ENCODE measurements around the gene IL17C.

Gene IL17C

DNA sequence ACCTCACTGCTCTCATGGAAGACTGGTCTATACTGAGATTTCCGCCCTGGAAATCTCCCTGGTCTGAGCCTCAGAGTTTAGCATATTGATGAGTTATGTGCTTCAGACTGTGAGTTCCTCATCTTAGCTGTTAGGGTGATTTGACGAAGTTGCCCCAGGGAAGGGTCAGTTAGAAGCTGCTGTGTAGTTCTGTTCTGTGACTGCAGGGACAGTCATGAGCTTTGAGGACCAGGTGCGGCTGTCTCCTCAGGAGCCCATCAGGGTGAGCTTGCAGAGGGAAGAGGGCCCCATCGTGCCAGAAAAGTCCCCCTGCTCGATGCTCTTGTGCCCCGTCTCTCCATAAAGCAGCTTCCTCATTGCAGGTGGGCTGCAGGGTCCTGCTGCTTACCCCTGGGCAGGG lies 28.3 kb upstream of the IL17C start:
- DNase-seq (ENCODE audit: low read depth in 2 of 2), result no peak

DNA sequence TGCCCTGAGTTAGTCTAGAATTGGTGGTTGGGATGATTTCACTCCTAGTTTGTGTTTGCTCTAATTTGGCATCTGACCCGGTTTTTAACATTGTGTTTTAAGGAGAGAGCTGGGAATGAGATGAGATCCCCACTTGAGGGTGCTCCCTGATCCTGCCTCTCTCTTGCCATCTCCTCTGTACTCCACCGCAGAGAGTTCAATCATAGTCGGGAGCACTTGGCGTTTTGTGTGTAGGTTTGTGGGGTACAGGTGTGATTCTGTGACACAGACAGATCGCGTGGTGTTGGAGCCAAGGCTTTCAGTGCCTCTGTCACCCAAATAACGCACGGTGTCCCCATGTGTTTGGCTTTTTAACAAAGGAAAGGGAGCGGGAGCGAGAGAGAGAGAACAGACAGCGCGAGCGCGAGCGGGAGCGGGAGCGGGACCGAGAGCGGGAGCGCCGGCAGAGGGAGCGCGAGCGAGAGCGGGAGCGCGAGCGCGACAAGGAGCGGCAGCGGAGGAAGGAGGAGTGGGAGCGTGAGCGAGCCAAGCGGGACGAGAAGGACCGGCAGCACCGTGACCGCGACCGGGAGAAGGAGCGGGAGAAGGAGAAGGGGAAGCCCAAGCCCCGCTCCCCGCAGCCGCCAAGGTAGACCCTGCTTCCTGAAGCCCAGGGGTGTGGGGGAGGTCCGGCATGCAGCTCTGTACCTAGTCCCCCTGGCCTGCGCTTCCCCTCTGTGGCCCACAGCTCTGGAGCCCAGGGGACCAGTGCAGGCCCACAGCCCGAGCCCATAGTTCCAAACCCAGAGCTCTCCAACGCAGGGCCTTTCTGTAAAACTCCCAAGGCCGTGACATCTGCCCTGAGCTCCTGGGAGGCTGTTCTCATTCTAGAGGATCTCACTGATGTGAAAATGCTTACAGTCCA lies 27.2 kb upstream of the IL17C start:
- DNase-seq (ENCODE audit: low read depth in 2 of 2), result no peak

DNA sequence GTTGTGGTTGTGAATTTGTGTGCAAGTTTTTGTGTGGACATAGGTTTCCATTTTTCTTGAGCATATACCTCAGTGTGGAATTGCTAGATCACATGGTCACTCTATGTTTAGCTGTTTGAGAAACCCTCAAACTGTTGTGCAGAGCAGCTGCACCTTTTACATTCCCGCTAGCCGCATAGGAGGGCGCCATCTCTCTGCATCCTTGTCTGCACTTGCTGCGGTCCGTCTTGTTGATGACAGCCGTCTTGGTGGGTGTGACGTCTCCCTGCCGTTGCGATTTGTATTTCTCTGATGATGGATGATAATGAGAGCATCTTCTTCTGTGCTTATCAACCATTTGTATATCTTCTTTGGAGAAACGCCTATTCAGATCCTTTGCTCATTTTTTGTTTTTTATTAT lies 25.1 kb upstream of the IL17C start:
- DNase-seq (ENCODE audit: low read depth in 2 of 2), result no peak

DNA sequence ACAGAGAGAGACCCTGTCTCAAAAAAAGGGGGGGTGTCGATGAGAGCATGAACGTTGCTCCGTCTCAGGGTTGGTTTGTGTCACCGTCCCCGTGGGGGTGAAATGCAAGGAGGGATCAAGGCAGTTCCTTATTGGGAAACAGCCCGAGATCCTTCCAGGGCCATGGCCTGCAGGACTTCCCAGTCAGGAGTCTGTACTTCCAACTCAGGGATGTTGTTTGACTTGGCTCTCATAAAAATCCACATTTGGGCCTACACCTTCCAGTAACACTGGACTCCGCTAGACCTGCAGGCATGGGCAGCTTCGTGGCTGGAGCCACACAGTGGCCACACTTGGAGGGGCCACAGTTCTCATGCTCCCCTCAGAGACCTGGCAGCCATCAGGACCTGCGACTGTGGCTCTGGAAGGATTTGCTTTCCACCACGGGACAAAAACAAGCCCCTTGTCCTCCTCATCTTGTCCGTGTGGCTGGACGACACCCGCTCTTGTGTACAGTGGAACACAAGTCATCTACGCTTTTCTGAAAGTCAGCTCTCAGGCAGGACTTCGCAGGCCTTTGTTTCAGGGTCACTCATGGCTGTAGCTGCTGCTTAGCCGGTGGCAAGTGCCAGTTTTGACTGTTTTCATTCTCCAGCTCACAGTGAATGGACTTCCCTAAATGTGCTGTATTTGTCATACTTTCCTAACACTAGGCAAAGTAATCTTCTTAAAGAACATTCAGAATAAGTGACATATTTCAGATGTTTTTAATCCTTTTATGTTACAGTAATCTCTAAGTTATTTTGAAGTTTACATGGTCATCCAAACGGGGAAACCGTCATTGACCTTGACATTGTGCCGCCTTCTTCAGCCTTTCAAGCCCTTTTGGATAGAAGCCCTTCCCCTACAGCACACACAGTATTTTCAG lies 24.2 kb upstream of the IL17C start:
- DNase-seq (ENCODE audit: low read depth in 2 of 2), result no peak

DNA sequence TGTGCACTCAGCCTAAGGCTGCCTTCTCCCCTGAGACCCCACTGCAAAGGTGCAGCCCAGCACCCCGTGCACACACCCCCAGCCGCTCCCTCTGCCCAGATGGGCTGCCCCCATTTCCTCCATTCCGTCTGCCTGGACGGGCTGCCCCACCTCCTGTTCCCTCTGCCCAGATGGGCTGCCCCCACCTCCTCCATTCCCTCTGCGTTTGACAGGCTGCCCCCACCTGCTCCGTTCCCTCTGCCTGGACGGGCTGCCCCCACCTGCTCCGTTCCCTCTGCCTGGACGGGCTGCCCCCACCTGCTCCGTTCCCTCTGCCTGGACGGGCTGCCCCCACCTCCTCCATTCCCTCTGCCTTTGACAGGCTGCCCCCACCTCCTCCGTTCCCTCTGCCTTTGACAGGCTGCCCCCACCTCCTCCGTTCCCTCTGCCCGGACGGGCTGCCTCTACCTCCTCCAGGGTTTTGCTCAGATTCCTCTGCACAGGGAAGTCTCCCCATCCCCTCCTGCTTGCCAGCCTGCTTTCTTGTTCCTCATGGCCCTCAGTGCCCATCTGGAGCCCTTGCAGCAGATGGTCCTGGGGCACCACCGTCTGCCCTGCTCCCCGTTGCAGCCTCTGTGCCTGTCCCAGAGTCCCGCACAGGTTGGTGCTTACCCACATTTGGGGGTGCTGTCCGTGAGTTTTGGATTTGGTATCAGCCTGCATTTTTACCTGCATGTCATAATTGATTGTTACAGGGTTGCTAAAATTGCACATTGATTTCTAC lies 23.4 kb upstream of the IL17C start:
- no peak for DNase-seq (ENCODE audit: low read depth in 2 of 2)

DNA sequence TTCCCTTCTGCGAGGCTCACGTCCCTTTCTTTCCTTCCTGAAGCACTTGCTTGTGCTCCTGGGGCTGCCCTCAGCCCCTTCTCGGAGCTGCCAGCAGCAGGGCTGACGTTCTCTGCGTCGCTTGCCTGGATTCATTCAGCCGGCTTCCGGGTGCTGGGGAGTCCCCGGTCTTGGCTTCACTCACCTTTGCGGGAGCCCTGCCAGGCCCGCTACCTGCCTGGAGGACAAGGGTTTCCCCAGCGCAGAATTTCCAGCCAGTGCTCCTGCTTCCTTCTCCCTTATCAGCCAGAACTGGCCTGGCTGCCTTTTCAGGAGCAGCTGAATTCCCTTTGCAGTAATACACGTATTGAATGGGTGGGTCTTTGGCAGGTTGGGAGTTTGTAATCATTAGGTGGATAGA lies 22.1 kb upstream of the IL17C start:
- no peak for DNase-seq (ENCODE audit: low read depth in 2 of 2)

DNA sequence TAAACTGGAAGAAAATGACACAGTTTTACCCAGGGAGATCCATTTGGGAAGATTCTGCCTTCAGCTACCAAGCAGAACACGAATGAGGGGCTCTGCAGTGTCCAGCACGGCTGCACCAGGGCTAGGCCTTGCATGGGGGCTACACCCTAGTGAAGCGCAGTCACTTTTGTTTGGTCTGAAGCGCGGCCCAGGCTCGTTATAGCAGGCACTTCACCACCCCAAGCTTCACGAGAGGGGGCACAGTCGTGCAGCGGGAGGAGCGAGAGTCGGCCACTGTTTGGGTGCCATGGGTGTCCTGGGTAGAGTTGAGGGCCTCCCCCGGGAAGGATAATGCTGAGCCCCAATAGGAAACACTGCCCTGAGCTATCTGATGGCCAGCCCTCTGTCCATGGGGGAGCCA lies 21.6 kb upstream of the IL17C start:
- DNase-seq (ENCODE audit: low read depth in 2 of 2), result no peak

DNA sequence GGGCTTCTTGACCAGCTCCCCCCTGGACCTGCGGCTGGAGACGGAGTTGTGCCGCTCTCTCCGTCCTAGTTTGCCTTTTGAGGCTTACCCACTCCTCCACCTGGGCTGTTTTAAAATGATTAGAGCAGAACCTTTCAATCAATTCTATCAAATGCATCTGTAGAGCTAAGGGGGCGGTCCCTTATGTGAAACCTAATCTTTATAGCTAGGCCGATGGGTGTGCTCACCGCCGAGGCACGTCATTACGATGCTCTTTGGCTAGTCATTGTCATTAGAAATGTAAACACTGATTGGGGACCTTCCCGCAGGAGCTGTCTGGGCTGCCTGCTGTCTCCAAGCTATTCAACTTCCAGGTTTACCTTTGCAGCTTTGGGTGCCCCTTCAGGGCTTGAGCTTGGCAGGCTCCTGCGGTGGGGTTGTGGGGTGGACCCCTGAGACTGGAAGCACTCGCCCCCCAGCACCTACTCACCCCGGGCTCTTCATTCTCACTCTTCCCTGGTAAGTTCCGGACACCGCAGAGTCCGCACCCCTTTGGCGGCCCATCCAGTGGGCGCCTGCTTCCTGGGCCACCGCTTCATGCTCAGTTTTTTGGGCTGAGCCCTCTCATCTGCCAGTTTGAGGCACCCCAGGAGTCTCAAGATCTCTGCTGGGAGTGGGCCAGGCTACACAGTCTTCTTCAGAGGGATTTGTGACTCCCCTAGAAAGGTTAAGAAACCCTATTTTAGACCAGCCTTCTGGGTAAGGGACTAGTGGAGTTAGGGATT lies 20.9 kb upstream of the IL17C start:
- DNase-seq (ENCODE audit: low read depth in 2 of 2), result no peak

DNA sequence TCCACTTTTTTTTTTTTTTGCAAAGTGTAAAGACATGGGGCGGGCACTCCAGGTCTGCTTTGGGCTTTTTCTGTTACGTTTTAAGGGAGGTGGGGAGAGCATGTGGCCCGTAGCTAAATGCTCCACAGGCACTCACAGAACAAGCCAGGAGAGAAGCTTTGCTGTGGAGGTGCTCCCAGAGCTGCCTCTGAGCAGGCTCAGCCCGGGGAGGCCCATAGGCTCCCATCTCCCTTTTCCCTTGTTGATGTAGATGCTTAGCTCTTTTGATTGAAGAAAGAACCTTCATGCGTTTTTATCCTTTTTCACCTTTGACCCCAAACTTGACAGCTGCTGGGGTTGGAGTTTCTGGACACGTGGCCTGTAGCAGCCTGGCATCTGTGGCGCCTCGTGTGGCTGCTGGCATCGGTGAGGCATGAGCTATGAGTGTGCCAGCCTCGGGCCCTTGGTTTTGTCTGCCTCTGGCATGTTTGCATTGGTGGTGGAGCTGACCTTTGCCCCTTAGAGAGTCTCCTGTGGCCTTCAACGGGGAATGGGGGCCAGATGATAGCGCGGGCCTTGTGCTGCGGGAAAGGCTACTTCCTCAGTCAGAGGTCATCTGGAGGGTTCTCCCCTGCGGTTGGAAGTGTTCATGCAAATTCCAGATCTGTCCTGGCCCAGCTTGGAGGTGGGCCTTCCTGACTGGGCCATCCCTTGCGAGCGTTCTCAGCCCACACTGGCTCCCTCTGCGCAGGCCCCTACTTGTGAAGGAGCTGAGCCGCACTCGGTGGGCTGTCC lies 20.0 kb upstream of the IL17C start:
- no peak for DNase-seq (ENCODE audit: low read depth in 2 of 2)

DNA sequence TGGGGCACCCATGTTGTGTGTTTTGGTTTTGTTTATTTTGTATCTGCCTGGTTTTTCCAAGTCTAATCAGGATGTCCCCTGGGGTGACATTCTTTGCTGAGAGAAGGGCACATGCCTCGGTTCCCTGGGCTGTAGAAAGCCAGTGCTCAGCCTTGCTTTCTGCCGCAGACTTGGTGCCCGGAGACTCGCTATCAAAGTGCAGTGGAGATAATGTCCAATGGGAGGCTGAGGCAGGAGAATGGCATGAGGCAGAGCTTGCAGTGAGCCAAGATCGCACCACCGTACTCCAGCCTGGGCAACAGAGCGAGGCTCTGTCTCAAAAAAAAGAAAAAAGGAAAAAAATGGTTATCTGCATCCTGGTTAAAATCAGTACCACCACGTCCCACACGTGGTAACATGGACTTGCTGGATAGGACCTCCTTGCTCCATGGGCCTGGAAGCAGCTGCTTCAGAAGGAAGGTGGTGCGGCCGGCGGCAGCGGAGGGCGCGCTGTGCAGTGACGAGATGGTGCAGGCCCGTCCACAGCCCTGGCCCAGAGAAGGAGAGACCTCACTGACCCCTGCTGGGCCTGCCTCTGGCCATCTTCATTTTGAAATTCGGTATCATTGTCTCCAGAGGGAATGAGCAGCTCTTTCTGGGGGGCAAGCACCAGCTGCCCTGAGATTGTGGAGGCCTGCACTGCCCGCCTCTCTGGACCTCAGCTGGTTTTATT lies 19.3 kb upstream of the IL17C start:
- no peak for DNase-seq (ENCODE audit: low read depth in 2 of 2)

DNA sequence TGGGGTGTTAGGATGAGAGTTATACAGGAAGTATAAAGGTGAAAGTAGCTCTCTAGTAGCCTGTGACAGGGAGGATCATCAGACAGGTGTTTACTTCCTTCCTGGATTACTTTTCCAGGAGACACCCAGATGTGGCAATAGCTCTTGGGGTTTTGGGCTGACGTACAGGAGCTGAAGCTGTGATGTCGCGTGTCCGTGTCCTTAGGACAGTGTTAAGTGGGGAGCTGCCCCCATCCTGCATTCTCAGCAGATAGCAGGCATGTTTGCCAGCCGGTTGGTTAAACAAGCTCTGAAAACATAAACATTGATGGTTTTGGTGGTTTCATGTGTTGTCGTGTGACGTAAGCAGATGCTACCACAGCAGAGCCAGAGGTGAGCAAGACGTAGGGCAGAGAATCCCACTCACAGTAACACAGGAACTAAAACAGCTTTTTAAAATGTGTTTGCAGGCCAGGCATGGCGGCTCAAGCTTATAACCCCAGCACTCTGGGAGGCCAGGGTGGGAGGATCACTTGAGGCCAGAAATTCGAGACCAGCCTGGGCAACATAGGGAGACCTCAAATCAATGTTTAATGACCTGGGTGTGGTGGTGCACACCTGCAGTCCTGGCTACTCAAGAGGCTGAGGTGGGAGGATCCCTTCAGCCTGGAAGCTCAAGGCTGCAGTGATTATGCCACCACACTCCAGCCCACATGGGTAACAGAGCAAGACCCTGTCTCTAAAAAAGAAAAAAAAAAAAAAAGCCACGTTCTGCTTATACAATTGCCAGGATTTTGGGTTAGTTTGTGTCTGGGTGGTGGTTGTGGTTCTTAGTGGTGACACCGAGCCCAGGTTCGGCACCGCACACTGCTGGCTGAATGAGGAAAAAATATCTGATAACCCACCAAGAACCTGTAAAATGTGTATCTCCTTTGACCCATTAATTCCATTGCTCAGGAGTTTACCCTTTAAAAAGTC lies 18.2 kb upstream of the IL17C start:
- DNase-seq (ENCODE audit: low read depth in 2 of 2), result no peak

DNA sequence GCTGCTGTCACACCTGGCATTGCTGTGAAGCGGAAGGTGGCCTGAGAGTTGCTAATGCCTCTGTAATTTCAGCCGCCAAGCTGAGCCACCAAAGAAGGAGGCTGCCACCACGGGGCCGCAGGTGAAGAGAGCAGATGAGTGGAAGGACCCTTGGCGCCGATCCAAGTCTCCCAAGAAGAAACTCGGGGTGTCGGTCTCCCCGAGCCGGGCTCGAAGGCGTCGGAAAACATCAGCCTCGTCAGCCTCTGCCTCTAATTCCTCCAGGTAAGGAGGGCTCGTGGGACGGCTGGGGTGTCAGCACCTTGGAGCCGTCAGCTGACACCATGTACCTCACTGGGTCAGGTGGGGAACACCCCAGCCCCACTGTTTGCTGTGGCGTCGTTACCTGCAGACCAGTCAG lies 16.2 kb upstream of the IL17C start:
- DNase-seq (ENCODE audit: low read depth in 2 of 2), result no peak

DNA sequence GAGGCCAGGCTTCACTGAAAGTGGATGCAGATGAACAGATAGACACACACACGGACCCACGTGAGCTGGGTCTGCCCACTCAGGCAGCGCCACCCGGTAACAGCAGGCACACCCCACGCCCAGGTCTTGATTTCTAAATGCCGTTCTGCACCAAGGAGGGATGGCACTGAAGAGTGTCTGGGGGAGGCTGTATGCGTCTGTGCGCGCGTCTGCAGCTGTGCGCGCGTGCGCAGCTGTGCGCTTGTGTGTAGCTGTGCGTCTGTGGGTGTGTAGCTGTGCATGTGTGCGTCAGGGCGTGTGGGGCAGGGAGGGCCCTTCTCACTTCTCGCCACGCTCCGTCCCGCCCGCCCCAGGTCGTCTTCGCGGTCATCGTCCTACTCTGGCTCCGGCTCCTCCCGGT lies 15.5 kb upstream of the IL17C start:
- DNase-seq (ENCODE audit: low read depth in 2 of 2), result no peak

DNA sequence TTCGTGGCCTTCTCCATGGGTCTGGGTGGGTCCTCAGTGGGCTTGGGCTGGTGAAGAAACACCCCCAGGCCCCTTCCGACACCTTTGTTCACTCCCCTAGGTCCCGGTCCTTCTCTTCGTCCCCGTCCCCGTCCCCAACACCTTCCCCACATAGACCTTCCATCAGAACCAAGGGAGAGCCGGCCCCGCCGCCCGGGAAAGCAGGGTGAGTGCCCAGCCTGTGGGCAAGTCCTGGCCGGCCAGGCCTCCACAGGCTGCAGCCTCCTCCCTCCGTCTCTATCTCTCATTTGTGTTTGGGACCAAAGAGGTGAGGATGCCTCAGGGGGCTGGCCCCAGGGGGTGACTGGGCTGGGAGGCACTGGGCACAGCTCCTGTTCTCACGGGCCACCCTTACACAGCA lies 14.5 kb upstream of the IL17C start:
- no peak for DNase-seq (ENCODE audit: low read depth in 2 of 2)

DNA sequence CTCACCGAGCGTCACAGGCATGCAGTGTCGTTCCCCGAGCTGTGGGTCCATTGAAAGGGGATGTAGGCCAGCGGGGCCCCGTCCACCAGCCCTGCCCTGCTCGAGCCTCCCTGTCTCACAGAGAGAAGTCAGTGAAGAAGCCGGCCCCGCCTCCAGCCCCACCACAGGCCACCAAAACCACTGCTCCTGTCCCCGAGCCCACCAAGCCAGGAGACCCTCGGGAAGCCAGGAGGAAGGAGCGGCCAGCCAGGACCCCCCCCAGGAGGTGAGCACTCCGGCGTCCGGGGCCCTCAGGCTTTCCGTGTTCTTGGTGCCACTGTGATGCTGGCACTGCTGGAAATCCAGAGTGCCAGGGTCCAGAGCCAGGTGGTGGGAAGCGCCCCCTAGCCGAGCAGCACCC lies 13.9 kb upstream of the IL17C start:
- DNase-seq (ENCODE audit: low read depth in 2 of 2), result no peak

DNA sequence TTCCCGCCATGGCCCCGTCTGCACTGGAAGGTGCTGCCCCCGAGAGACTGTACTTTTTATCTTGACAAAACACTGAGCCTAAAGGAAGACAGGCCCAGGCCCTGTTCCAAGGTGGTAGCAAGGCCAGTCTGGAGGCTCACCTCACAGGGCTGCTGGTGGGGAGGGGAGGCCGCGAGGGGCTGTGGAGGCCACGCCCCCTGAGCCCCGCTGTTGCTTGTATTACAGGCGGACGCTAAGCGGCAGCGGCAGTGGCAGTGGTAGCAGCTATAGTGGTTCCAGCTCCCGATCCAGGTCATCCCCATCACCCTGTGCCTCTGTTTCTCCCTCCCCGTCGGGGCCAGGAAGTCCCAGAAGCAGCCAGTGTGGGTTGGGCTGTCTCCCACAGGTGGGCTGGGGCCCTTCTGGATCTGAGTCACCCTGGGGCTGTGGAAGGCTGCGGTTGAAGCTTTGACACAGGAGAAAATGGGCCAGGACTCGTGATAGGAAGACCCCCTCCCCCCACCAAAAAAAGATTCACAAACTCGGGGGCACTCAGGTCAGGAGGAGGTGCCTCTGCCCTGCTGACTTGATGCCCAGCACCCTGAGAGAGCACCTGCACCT lies 13.3 kb upstream of the IL17C start:
- DNase-seq (ENCODE audit: low read depth in 2 of 2), result no peak

DNA sequence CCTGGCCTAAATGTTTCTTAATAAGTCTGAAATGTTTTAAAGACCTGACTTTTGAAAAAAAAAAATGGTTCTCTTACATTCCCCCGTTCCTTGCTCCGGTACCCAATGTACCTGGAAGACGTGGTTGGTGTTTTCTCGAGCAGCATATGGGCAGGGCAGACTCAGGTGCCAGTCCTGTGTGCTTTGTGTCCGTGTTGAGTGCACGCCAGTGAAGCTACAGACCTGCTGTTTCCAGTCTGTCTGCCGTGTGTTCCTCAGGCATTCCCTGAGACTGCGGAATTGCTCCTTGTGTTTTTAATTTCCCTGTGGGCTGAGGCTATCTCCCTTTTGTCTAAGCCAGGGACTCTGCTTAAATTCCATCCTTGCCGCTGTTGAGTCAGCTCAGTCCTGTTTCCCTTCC lies 11.7 kb upstream of the IL17C start:
- DNase-seq (ENCODE audit: low read depth in 2 of 2), result no peak

All from fibroblast of skin of left biceps (primary cell).